ENCODE results near the gene ALDH4A1. TPM values are rescaled to one million over a fixed set of nuclear protein-coding genes. Genes with fewer than 3 reads are reported as not detected.

ALDH4A1 gene
- total and polyA plus RNA-seq, 2 experiments from 2014 or later, result 11.3 to 33.8 TPM

GRCh38 chr1:18949686-18950400 lies 47.5 kb upstream of the ALDH4A1 start (continued):
- TF ChIP-seq ZNF462 (CRISPR knock-in tag; IDR thresholded peaks at IDR 0.05), result no peak

DNA sequence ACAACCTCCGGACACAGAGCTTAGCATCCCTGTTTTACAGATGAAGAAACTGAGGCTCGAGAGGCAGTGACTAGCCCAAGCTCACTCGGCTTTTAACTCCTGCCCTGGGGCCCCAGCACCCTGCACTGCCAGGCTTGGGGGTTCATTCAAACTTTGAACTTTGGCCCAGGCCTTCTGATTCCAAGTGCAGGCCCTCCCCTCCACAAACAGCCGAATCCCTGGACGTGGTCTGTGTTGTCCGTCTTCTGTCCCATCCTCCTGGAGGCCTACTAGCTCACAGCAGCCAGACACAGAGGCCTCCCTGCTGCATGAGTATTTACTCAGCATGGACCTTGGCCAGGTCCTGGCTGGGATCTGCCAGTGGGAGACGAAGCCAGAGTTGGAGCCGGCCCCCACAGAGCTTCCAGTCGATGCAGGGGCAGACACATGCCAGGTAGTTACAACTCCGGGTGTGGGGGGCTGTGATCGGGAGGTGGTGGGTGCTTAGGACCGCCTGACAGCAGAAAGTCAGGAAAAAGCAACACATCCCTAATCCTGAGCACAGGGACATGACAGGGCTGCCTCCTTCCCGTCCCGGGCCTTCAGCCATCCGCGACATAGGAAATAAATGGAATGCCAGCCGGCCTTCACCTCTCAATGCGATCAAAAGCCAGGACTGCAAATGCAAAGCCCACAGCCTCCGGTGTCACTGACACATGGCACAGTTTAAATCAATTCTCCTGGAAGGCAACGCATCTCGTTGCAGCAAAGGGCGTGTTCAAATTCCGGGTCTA lies 46.7 kb upstream of the ALDH4A1 start:
- Histone ChIP-seq H3K27ac (ENCODE audit: low read depth) (peak overlapping the region; percentile 81), H3K4me1 (ENCODE audit: insufficient read depth) (peaks cover 30% of the 10 kb centered on the region), H3F3A (replicated peaks; ENCODE audit: low read depth) (no peaks in the 10 kb centered on the region), H3K9me2 (ENCODE audit: insufficient read depth) (no peaks in the 10 kb centered on the region), H3K4me3 (no peak overlapping the region), H4K20me1 (replicated peaks; ENCODE audit: insufficient read depth) (peaks cover 9% of the 10 kb centered on the region), H3K79me2 (replicated peaks; ENCODE audit: insufficient read depth) (no peaks in the 10 kb centered on the region; the same call in 1 of the 2 replicates), H3K4me2 (peak overlapping the region; percentile 65; the same call in 1 of the 2 replicates), H3K27me3 (ENCODE audit: insufficient read depth) (peaks cover under 1% of the 10 kb centered on the region; the same call in 1 of the 2 replicates), H3K36me3 (ENCODE audit: insufficient read depth) (no peaks in the 10 kb centered on the region), H2AFZ (no peak overlapping the region)
- peaks cover 35% of the 10 kb centered on the region for H3K4me1 Mint-ChIP-seq
- DNase-seq (ENCODE audit: low spot score) (peak; percentile 24), ATAC-seq (peak; percentile 17)
- peak overlapping the region; percentile 94 for H3K27ac Mint-ChIP-seq
- peaks cover under 1% of the 10 kb centered on the region; the same call in 2 of the 3 replicates for H3K9me3 Mint-ChIP-seq
- no peaks in the 10 kb centered on the region; the same call in 2 of the 3 replicates for H3K36me3 Mint-ChIP-seq (ENCODE audit: low read depth)
- peaks cover 27% of the 10 kb centered on the region for H3K27me3 Mint-ChIP-seq (ENCODE audit: insufficient read depth, low read depth, poor library complexity)
- H3K4me3 Mint-ChIP-seq, result peak overlapping the region; percentile 59; the same call in 1 of the 3 replicates
- no peak for TF ChIP-seq CTCF (conservative IDR thresholded peaks at IDR 0.05; ENCODE audit: low read depth in 2 of 2)
- TF ChIP-seq REST (IDR thresholded peaks at IDR 0.05; ENCODE audit: unreplicated experiment), result no peak
